ENCODE measurements around the gene PRKG1. TPM values are rescaled to one million over a fixed set of nuclear protein-coding genes. Genes with fewer than 3 reads are reported as not detected.

The PRKG1 gene
- total RNA-seq, 2 experiments from 2014 or later, result not detected

DNA sequence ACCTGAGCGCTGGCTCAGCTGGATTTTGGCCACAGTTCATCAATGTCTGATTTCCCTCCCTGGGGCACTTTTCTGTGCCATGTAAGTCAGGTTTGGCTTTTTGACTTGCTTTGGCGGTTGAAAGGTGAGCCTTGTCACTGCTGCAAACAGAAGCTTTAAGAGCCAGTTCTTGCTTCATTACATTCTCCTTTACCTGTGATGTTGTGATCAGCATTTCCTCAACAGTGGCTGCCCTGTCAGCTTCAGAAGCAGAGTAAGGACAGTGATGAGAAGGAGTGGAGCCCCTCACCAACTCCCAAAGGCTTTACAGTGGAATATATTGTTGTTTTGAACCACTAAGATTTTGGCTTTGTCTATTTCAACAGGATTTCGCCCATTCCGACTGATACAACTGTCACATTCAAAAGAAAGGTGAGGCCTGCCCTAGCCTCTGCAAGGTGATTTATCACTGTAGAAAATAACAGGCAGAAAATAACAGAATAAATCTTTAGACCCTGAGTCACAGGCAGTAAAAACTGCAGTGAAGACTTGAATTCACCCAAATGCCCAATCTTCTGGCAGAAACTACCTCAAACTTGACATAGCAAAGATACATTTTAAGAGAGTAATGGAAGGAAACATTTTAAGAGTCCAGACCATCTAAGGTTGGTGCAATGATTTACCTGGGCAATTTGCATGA lies 1226.5 kb downstream of the PRKG1 start:
- no peak overlapping the region for H3K27ac Mint-ChIP-seq
- intact Hi-C loops (cut with micrococcal nuclease), result loop anchor here (10.0 kb wide), 1 partner anchor 294 kb away; no protein-coding TSS in a partner anchor

DNA sequence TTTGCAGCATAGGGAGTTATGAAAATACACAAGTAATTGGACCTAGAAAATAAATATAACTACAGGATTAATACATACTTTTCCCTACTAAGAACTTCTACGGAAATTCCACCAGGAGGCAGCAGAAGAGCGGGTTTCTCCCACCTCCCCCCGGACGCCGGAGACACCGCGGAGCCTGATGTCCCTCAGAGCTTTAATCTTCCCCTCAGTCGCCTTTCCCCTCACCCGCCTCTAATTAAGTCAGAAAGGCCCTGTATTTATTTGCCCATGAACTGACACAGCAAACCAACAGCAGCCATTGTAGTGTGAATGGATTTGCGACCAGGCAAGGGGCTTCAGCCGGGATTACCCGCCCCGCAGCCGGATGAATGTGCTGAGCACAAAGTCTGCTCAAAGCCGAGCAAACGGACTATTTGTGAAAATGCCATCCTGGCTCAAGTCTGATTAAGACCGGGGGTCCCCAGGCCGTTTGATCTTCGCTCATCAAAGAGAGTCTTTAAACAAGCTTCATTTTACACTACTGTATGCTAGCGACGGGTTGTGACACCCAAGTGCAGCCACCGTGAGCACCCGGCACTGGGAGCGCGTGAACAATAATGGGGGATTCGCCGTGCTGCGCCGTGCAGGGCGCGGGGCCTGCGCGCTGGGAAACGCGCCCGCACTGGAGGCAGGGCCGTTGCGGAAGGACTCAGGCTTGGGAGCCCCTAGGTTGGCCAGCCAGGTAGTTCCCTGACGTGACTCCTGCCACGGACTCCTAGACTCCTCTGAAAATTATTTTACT lies 1234.2 kb downstream of the PRKG1 start:
- CTCF ChIA-PET, result interaction anchor here (0.6 to 2.7 kb wide), 7 partner anchors 9 to 422 kb away, joined by 3 to 7 read pairs (median 4); no protein-coding TSS in a partner anchor

More for the DNA sequence above, 1226.5 kb downstream of the PRKG1 start:
- Mint-ChIP-seq H3K4me3 (no peak overlapping the region), H3K4me1 (ENCODE audit: low read depth) (no peaks in the 10 kb centered on the region), H3K27me3 (ENCODE audit: low read depth) (peaks cover 4% of the 10 kb centered on the region), H3K9me3 (no peaks in the 10 kb centered on the region), H3K36me3 (ENCODE audit: low read depth) (no peaks in the 10 kb centered on the region)
- CTCF ChIA-PET, result no interaction called here
- no peak for DNase-seq

DNA sequence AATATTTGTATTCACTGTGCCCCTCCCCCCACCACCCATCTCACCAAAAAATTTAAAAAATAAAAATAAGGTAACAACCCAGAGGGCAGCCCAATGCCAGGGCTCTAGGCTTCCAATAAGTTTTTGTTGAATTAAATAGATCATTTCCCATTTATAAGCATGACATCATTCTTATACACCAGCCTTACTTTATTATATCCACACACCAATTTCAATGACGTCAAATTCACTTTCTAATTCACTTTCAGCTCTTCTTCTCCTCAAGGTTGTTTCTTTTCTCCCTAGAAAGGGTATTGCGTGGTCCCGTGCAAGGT lies 1238.6 kb downstream of the PRKG1 start:
- H3K36me3 Mint-ChIP-seq (ENCODE audit: low read depth), result peaks cover 2% of the 10 kb centered on the region
- H3K9me3 Mint-ChIP-seq, result no peaks in the 10 kb centered on the region
- no peak for DNase-seq
- CTCF ChIA-PET, result no interaction called here
- intact Hi-C loops (cut with micrococcal nuclease), result loop anchor here (5.0 kb wide), 1 partner anchor 254 kb away; no protein-coding TSS in a partner anchor
- peaks cover 14% of the 10 kb centered on the region for H3K4me1 Mint-ChIP-seq (ENCODE audit: low read depth)
- H3K4me3 Mint-ChIP-seq, result no peak overlapping the region
- no peak overlapping the region for H3K27ac Mint-ChIP-seq
- peaks cover 55% of the 10 kb centered on the region for H3K27me3 Mint-ChIP-seq (ENCODE audit: low read depth)

More for the DNA sequence above, 1234.2 kb downstream of the PRKG1 start:
- peak; percentile 14 for DNase-seq
- Mint-ChIP-seq H3K4me3 (no peak overlapping the region), H3K4me1 (ENCODE audit: low read depth) (peaks cover 8% of the 10 kb centered on the region), H3K9me3 (no peaks in the 10 kb centered on the region), H3K36me3 (ENCODE audit: low read depth) (no peaks in the 10 kb centered on the region), H3K27ac (no peak overlapping the region), H3K27me3 (ENCODE audit: low read depth) (peaks cover 46% of the 10 kb centered on the region)
- intact Hi-C loops (cut with micrococcal nuclease), result loop anchor here (1.0 to 10.0 kb wide), 4 partner anchors 181 to 469 kb away; no protein-coding TSS in a partner anchor

DNA sequence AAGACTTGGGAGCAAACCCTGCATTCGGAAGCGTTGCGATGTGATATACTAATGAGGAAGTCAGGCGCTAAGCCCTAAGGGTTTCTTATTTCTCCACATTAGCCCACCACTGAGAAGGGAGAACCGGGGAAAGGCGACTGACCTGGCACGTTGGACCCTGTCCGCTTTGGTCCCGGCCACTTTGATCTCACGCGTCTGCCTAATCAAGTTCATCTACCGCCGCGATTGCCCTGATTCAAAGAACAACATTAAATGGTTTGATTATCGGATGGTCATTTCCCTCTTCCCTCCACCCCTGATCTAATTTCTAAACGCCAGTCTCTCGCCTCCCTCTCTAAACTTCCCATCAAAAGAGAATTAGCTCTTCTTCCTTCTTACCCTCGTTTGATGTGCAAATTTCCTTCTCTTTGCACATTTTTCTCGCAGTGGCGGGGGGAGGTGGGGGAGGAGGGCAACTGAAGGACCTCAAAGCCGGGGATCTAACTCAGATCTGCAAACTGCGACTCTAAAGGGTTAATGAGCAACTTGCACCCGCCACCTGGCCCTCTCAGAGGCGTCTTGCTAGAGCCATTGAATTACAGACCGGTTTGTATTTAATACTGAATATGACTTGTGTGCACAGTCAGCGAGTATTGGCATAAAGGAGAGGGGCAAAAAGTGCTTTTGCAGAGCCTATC lies 1239.1 kb downstream of the PRKG1 start:
- intact Hi-C loops (cut with micrococcal nuclease), result loop anchor here (5.0 kb wide), 1 partner anchor 254 kb away; no protein-coding TSS in a partner anchor
- peaks cover 50% of the 10 kb centered on the region for H3K27me3 Mint-ChIP-seq (ENCODE audit: low read depth)

DNA sequence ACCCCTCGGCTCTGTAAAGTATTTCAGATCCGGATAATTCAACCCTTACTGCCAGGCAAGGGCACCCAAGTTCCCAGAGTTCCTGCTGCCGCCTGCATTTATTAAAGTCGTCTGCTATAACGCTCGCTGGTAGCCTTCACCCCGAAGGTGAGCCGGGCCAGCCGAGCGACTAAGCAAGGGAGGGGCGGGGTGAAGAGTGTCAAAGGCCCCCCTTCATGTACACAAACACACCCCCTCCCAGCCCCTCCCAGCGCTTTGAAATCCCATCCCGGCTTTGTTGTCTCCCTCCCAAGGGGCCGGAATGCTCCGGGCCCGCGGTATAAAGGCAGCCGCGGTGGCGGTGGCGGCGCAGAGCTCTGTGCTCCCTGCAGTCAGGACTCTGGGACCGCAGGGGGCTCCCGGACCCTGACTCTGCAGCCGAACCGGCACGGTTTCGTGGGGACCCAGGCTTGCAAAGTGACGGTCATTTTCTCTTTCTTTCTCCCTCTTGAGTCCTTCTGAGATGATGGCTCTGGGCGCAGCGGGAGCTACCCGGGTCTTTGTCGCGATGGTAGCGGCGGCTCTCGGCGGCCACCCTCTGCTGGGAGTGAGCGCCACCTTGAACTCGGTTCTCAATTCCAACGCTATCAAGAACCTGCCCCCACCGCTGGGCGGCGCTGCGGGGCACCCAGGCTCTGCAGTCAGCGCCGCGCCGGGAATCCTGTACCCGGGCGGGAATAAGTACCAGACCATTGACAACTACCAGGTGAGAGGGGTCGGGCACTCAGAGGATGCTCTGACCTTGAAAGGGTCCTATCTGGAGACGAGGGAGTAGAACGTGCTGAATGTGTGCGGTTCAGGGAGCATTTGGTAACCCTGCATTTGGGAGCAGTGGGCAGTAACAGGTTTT lies 1239.9 kb downstream of the PRKG1 start, which contains the start of gene DKK1:
Gene DKK1, plus strand, starts transcription at position 349 of the 889 bp plus-strand sequence. Its CDS starts 154 bp downstream, at position 503.
- CTCF ChIA-PET, result no interaction called here
- intact Hi-C loops (cut with micrococcal nuclease), result loop anchor here (5.0 kb wide), 1 partner anchor 253 kb away; no protein-coding TSS in a partner anchor
- Mint-ChIP-seq H3K4me1 (ENCODE audit: low read depth) (peaks cover 12% of the 10 kb centered on the region), H3K4me3 (peak within 1 kb of the TSS; percentile 39), H3K27me3 (ENCODE audit: low read depth) (peaks cover 42% of the 10 kb centered on the region), H3K27ac (no peak within 1 kb of the TSS), H3K36me3 (ENCODE audit: low read depth) (peaks cover 2% of the 10 kb centered on the region), H3K9me3 (no peaks in the 10 kb centered on the region)
- DNase-seq, result peak; percentile 23

More for the DNA sequence above, 1239.1 kb downstream of the PRKG1 start:
- Mint-ChIP-seq H3K4me3 (no peak overlapping the region), H3K36me3 (ENCODE audit: low read depth) (peaks cover 2% of the 10 kb centered on the region), H3K4me1 (ENCODE audit: low read depth) (peaks cover 14% of the 10 kb centered on the region), H3K9me3 (no peaks in the 10 kb centered on the region), H3K27ac (no peak overlapping the region)
- DNase-seq, result no peak
- CTCF ChIA-PET, result no interaction called here

DNA sequence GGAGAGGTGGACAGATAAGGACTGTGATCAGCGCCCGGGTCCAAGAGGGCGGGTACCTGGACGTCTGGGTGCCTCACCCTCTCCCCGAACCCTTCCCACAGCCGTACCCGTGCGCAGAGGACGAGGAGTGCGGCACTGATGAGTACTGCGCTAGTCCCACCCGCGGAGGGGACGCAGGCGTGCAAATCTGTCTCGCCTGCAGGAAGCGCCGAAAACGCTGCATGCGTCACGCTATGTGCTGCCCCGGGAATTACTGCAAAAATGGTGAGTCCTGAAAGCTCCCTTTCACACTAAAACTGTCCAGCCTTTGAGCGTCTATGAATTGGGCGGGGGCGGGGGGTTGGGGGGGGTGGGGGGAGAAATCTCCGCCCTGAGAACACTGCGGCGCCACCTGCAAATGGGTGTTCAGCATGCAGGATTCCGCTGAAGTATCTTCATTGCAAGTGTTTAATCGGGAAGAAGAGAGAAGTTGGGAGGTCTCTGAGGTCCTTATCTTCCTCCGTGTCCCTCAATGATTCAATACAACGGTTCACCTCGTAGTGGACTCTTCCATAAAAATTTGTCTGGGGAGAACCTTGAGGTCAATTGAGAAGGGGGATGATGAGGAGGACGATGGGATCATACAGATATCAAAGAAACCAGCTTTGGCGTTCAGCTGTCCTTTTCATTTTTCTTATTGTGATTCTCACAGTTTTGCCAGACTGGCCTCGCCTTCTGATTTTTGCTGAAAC lies 1240.7 kb downstream of the PRKG1 start:
- DNase-seq, result no peak

DNA sequence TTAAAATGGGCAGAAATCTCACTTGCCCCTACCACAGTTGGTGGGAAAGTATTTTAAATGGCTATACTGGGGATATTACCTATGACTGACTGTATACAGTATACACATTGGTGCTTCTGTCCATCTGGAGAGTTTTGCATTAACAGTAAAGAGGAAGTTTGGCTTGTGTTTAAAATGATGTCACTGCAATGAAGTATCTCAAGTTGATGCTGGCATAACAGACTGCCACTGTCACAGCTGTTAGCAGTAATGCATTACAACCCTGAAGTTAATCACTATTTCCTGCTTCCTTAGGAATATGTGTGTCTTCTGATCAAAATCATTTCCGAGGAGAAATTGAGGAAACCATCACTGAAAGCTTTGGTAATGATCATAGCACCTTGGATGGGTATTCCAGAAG lies 1241.7 kb downstream of the PRKG1 start:
- Mint-ChIP-seq H3K4me1 (ENCODE audit: low read depth) (peaks cover 12% of the 10 kb centered on the region), H3K27ac (no peak overlapping the region), H3K27me3 (ENCODE audit: low read depth) (peaks cover 33% of the 10 kb centered on the region), H3K36me3 (ENCODE audit: low read depth) (peaks cover 2% of the 10 kb centered on the region), H3K9me3 (no peaks in the 10 kb centered on the region), H3K4me3 (no peak overlapping the region)
- no peak for DNase-seq
- CTCF ChIA-PET, result no interaction called here
- intact Hi-C loops (cut with micrococcal nuclease), result no loop called here

More for the DNA sequence above, 1240.7 kb downstream of the PRKG1 start:
- H3K4me1 Mint-ChIP-seq (ENCODE audit: low read depth), result peaks cover 12% of the 10 kb centered on the region
- no peak overlapping the region for H3K4me3 Mint-ChIP-seq
- peaks cover 36% of the 10 kb centered on the region for H3K27me3 Mint-ChIP-seq (ENCODE audit: low read depth)
- CTCF ChIA-PET, result no interaction called here
- peaks cover 2% of the 10 kb centered on the region for H3K36me3 Mint-ChIP-seq (ENCODE audit: low read depth)
- H3K27ac Mint-ChIP-seq, result no peak overlapping the region
- intact Hi-C loops (cut with micrococcal nuclease), result loop anchor here (5.0 kb wide), 1 partner anchor 252 kb away; no protein-coding TSS in a partner anchor
- no peaks in the 10 kb centered on the region for H3K9me3 Mint-ChIP-seq

DNA sequence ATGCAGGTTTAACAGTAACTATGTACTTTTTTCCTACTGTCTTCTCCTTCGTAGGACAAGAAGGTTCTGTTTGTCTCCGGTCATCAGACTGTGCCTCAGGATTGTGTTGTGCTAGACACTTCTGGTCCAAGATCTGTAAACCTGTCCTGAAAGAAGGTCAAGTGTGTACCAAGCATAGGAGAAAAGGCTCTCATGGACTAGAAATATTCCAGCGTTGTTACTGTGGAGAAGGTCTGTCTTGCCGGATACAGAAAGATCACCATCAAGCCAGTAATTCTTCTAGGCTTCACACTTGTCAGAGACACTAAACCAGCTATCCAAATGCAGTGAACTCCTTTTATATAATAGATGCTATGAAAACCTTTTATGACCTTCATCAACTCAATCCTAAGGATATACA lies 1242.2 kb downstream of the PRKG1 start:
- Mint-ChIP-seq H3K4me1 (ENCODE audit: low read depth) (peaks cover 12% of the 10 kb centered on the region), H3K36me3 (ENCODE audit: low read depth) (peaks cover 2% of the 10 kb centered on the region), H3K27me3 (ENCODE audit: low read depth) (peaks cover 33% of the 10 kb centered on the region), H3K27ac (no peak overlapping the region), H3K9me3 (no peaks in the 10 kb centered on the region), H3K4me3 (no peak overlapping the region)
- intact Hi-C loops (cut with micrococcal nuclease), result no loop called here
- DNase-seq, result no peak
- CTCF ChIA-PET, result no interaction called here

DNA sequence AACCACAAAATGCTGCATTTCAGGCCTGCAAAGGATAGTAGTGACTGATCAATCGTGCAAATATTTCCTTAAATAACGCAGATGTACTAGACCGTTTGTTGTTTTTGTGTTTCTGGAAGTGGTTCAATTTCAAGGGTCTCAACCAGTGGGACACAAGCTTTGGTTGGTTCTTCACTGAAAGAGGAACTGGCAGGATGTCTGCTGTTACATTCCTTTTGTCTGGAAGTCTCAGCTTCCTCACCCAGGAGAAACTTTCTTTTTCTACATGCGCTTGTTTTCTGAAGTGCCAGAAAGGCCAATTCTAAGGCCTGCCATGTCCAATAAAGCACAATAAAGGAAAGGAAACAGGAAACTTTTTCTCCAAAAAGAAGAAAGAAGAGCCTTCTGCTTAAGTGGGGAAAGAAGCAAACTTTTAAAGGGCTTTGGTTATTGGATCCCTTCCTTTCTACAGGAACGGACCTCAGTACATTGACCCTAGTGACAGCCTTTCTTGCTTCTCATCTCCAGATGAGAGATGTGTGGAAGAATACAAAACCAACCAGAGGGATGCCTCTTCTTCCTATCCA lies 1243.9 kb downstream of the PRKG1 start:
- Mint-ChIP-seq H3K4me3 (no peak overlapping the region), H3K36me3 (ENCODE audit: low read depth) (peaks cover 2% of the 10 kb centered on the region), H3K9me3 (no peaks in the 10 kb centered on the region), H3K4me1 (ENCODE audit: low read depth) (peaks cover 9% of the 10 kb centered on the region), H3K27ac (no peak overlapping the region), H3K27me3 (ENCODE audit: low read depth) (peaks cover 21% of the 10 kb centered on the region)
- no peak for DNase-seq
- CTCF ChIA-PET, result no interaction called here
- intact Hi-C loops (cut with micrococcal nuclease), result no loop called here

DNA sequence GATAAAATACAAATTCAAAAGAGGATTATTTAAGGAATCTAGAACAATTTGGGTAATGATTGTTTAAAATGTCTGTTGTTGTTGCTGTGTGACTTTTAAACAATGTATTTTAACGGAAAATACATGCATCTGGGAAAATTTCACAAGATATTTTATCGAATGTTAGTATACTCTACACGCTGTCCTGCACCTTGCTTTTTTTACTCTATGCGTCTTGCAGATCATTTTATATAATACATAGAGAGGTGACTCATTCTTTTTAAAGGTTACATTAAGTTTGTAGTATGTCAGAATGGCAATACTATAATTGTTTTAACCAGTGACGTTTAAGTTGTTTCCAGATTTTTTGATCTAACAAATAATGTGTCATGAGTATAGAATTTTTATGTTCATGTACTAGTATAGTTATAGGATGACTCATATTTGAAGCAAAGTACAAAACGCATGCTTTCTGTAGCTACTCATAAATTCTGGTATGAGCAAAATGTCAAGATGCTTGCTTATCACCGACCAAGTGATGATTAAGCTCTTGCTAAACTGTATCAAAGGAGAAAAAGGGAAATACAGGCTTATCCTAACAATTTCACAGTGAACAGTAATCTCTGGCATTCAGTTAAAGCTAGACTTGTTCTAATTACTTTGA lies 1244.7 kb downstream of the PRKG1 start:
- CTCF ChIA-PET, result no interaction called here
- H3K36me3 Mint-ChIP-seq (ENCODE audit: low read depth), result peaks cover 2% of the 10 kb centered on the region
- DNase-seq, result no peak
- no peak overlapping the region for H3K27ac Mint-ChIP-seq
- H3K4me1 Mint-ChIP-seq (ENCODE audit: low read depth), result peaks cover 5% of the 10 kb centered on the region
- no peaks in the 10 kb centered on the region for H3K9me3 Mint-ChIP-seq
- intact Hi-C loops (cut with micrococcal nuclease), result no loop called here
- H3K4me3 Mint-ChIP-seq, result no peak overlapping the region
- peaks cover 15% of the 10 kb centered on the region for H3K27me3 Mint-ChIP-seq (ENCODE audit: low read depth)

All from activated naive CD4-positive, alpha-beta T cell treated with anti-CD3 and anti-CD28 coated beads for 36 hours (primary cell).